ENCODE results near the gene AK8. TPM values are rescaled to one million over a fixed set of nuclear protein-coding genes. Genes with fewer than 3 reads are reported as not detected.
A peak's percentile ranks its signal among the peaks of the same experiment; 100 is the strongest.

The AK8 gene
- total and polyA plus RNA-seq, 2 of the 4 experiments (the other 2 are of a cell fraction), result under 0.01 to 0.09 TPM

DNA sequence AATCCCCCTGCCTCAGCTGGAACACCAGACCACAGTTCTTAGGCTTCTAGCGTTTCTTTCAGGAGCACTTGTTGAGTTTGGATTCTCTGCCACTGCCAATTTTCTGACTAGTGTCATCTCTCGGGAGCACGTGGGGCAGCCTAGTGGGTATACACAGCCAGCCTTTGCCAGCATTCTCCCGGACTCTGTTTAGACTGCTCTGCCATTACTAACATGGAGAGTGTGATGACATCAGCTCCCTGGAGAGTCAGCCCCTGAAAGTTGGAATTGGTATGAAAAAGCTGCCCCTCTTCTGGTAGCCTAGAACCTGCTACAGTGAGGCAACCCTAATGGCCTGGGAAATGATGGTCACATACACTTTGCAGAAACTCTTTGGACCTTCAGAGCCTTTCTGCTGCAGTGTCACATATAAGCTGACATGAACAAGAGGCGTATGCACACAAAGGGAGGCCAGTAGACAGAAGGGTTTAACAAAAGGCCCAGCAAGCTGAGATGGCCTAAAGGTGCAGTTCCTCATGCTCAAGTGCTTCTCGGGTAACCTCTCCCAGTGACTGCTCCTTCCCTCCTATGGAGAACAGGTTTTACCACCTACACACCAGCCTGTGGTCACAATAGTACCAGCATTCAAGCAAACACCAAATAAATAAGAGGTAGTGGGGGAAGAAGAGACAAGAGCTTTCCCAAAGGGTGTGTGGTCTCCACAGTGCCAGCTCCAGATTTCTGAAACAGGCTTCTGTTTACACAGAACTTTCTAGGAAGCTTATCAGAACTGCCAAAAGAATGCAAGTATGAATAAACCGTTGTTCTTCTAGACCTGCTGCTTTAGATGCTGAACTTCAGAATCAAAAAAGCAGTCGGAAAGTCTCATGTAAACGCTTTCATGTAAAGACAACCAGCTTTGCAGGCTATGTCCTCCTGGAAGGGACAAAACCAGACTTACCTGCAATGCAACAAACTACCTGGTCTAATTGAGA lies 17.1 kb upstream of the AK8 start:
- no peak overlapping the region for H4K5ac ChIP-seq (ENCODE audit: low read depth, low read length)
- no peaks in the 10 kb centered on the region for H3K27me3 ChIP-seq (ENCODE audit: control insufficient read depth, insufficient read depth, low read length)
- no peaks in the 10 kb centered on the region for H3K4me1 ChIP-seq (ENCODE audit: control insufficient read depth, insufficient read depth, low read length)
- no peak overlapping the region for H3K27ac ChIP-seq (ENCODE audit: insufficient read depth, low read length)
- dilution Hi-C loops (cut with HindIII; ENCODE audit: low sequenced_read_pairs, unreplicated experiment) (no loop called here), intact Hi-C loops (cut with micrococcal nuclease) (no loop called here), in situ Hi-C loops (cut with MboI; ENCODE audit: low sequenced_read_pairs) (no loop called here)
- no peak overlapping the region for H3K4ac ChIP-seq (ENCODE audit: low read depth, low read length)
- CTCF ChIA-PET, result interaction anchor here (0.7 kb wide), 1 partner anchor 10 kb away, joined by 3 read pairs; no protein-coding TSS in a partner anchor
- H3K18ac ChIP-seq (ENCODE audit: low read depth, low read length), result no peak overlapping the region
- WGBS, 2 experiments (ENCODE audit: extremely low coverage in 2 of 2, insufficient read length in 1 of 2), result 76% methylated on average over 5 of the region's 9 CpGs; no CpG with 5 or more reads in 1 of the 2 experiments
- no peak overlapping the region for H2AFZ ChIP-seq (replicated peaks; ENCODE audit: low read length, poor library complexity)
- H4K20me1 ChIP-seq (ENCODE audit: insufficient read depth, low read length), result 0 out of 2 replicates have a peak, but pooled peaks cover 5% of the 10 kb centered on the region
- no peaks in the 10 kb centered on the region for H3K9me3 ChIP-seq (ENCODE audit: control insufficient read depth, insufficient read depth, low read length)
- no peak overlapping the region for H2BK120ac ChIP-seq (ENCODE audit: low read depth, low read length)
- no peaks in the 10 kb centered on the region for H3K9me1 ChIP-seq (ENCODE audit: insufficient read depth, low read length)
- no peaks in the 10 kb centered on the region for H3K79me1 ChIP-seq (ENCODE audit: low read depth in 1 of 2, low read length in 2 of 2)
- no peak overlapping the region for H2BK5ac ChIP-seq (ENCODE audit: low read depth, low read length, poor library complexity, severe bottlenecking)
- POLR2A ChIA-PET (ENCODE audit: unreplicated experiment), result no interaction called here
- ATAC-seq (ENCODE audit: low read depth) (peak; percentile 66), DNase-seq (no peak)
- no peak overlapping the region for H2AK9ac ChIP-seq (replicated peaks; ENCODE audit: low read depth, low read length, poor library complexity)
- H3K9ac ChIP-seq (ENCODE audit: low read depth, low read length), result no peak overlapping the region
- H4K8ac ChIP-seq (ENCODE audit: low read depth in 2 of 2, low read length in 2 of 2), result no peak overlapping the region
- H3K14ac ChIP-seq (replicated peaks; ENCODE audit: low read depth, low read length), result no peak overlapping the region
- H4K91ac ChIP-seq (ENCODE audit: insufficient read depth, low read depth, low read length), result no peak overlapping the region
- BruUV-seq (replicated peaks), result no TSS peak
- H2BK20ac ChIP-seq (ENCODE audit: low read depth, low read length), result no peak overlapping the region
- H2AK5ac ChIP-seq (ENCODE audit: low read depth, low read length), result no peak overlapping the region
- H3K4me3 ChIP-seq (ENCODE audit: insufficient read depth, low read depth, low read length), result no peak overlapping the region
- no peak overlapping the region for H3K4me2 ChIP-seq (ENCODE audit: low read depth, low read length)
- TF ChIP-seq FOS (IDR thresholded peaks at IDR 0.05; ENCODE audit: low read depth, low read length), result no peak
- no peak overlapping the region for H3K56ac ChIP-seq (ENCODE audit: extremely low read depth, insufficient read depth, low read length)
- H3K23ac ChIP-seq (ENCODE audit: low read depth, low read length), result no peak overlapping the region
- no peak overlapping the region for H2BK15ac ChIP-seq (ENCODE audit: low read depth, low read length)
- H3K36me3 ChIP-seq (ENCODE audit: control insufficient read depth, insufficient read depth, low read length), result peaks cover 53% of the 10 kb centered on the region

All from IMR-90 (cell line).